GM12891 (cell line): ENCODE results near the gene TCTN3.

Experiments
- PAX5 ChIP-seq: IDR thresholded peaks from 2 replicates; pipeline ENCODE4 v1.6.1; 2011; ENCODE audit warnings: low read length, moderate library complexity, mild to moderate bottlenecking; ENCODE audit not compliant: insufficient read depth, severe bottlenecking
- POLR2A ChIP-seq: IDR thresholded peaks from 2 replicates; pipeline ENCODE4 v1.6.1; 2011; ENCODE audit warnings: low read depth, low read length, control low read depth
- POLR2AphosphoS5 ChIP-seq: IDR thresholded peaks from 2 replicates; pipeline ENCODE4 v1.6.1; 2011; ENCODE audit warnings: low read depth, low read length, control low read depth
- TAF1 ChIP-seq: IDR thresholded peaks from 2 replicates; pipeline ENCODE4 v1.6.1; 2011; ENCODE audit warnings: low read depth, low read length, control low read depth

DNA sequence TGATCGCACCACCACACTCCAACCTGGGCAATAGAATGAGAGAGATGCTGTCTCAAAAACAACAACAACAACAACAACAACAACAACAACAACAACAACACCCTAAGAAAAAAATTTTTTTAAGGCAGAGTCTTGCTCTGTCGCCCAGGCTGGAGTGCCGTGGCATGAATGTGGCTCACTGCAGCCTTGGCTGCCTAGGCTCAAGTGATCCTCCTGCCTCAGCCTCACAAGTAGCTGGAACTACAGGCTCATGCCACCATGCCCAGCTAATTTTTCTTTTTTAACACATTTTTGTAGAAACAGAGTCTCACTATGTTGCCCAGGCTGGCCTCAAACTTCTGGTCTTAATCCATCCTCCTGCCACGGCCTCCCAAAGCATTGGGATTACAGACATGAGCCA lies 55.8 kb downstream of the TCTN3 start:
- no peak for TF ChIP-seq POLR2A
- no peak for TF ChIP-seq TAF1
- TF ChIP-seq POLR2AphosphoS5, result no peak
- no peak for TF ChIP-seq PAX5
